Nephron (organoid): ENCODE data around the gene SH3RF3.

Source experiments
- H3K27ac Mint-ChIP-seq, 3 experiments: 2 replicates each; pipeline ENCODE4 v1.8.0; 2020; ENCODE audit warnings: mixed read lengths in 3 of 3, mild to moderate bottlenecking in 2 of 3, moderate library complexity in 1 of 3
- H3K27me3 Mint-ChIP-seq: 2 replicates; pipeline ENCODE4 v1.8.0; 2021; ENCODE audit warnings: low read depth, mild to moderate bottlenecking, moderate library complexity, mixed read lengths
- H3K36me3 Mint-ChIP-seq: 2 replicates; pipeline ENCODE4 v1.8.0; 2020; ENCODE audit warnings: low read depth, mixed read lengths
- H3K4me1 Mint-ChIP-seq: 2 replicates; pipeline ENCODE4 v1.8.0; 2020; ENCODE audit warnings: mixed read lengths
- H3K4me3 Mint-ChIP-seq, 3 experiments: 2 replicates each; pipeline ENCODE4 v1.8.0; 2020; ENCODE audit warnings: mild to moderate bottlenecking in 3 of 3, mixed read lengths in 3 of 3, moderate library complexity in 2 of 3
- H3K9me3 Mint-ChIP-seq: 2 replicates; pipeline ENCODE4 v1.8.0; 2020; ENCODE audit warnings: mixed read lengths
- TF ChIP-seq, protein P1 (sequence below), 3 experiments: fragments of 200-600 bp; sonication (generic); IDR thresholded peaks; one replicate each; pipeline ENCODE4 v1.5.0; 2021; ENCODE audit warnings: antibody characterized with exemption in 3 of 3; ENCODE audit not compliant: unreplicated experiment in 3 of 3

SH3RF3 gene

GRCh38 chr2:109187711-109188495, 58.9 kb downstream of the SH3RF3 start:
- H3K36me3 Mint-ChIP-seq = no peaks in the 10 kb centered on the region
- TF ChIP-seq, protein P1, sequence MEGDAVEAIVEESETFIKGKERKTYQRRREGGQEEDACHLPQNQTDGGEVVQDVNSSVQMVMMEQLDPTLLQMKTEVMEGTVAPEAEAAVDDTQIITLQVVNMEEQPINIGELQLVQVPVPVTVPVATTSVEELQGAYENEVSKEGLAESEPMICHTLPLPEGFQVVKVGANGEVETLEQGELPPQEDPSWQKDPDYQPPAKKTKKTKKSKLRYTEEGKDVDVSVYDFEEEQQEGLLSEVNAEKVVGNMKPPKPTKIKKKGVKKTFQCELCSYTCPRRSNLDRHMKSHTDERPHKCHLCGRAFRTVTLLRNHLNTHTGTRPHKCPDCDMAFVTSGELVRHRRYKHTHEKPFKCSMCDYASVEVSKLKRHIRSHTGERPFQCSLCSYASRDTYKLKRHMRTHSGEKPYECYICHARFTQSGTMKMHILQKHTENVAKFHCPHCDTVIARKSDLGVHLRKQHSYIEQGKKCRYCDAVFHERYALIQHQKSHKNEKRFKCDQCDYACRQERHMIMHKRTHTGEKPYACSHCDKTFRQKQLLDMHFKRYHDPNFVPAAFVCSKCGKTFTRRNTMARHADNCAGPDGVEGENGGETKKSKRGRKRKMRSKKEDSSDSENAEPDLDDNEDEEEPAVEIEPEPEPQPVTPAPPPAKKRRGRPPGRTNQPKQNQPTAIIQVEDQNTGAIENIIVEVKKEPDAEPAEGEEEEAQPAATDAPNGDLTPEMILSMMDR (IDR thresholded peaks at IDR 0.05; ENCODE audit: unreplicated experiment in 3 of 3) = no peak
- H3K4me1 Mint-ChIP-seq = peaks cover 33% of the 10 kb centered on the region
- no peak overlapping the region for H3K27ac Mint-ChIP-seq
- no peak overlapping the region for H3K4me3 Mint-ChIP-seq
- no peaks in the 10 kb centered on the region for H3K9me3 Mint-ChIP-seq
- H3K27me3 Mint-ChIP-seq = peaks cover 7% of the 10 kb centered on the region

DNA sequence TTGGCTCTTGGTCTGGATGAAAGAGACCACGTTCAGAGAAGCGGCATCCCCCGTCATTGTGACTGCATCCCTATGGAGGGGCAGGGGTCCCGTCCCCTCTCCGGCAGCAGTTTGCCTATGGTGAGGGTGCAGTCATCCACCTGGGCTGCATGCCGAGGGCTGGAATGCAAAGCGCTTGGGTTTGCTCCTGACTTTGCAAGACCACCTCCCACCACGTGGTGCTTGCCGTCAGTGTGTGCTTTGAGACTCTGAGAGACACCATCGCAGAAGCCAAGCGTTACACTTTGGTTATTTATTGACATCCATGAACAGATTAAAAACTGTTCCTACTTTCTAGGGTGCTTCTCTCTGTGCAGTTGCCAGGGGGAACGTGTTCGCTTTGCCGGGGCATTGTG, 59.5 kb downstream of the SH3RF3 start:
- peaks cover 9% of the 10 kb centered on the region for H3K27me3 Mint-ChIP-seq
- no peak overlapping the region for H3K4me3 Mint-ChIP-seq
- H3K36me3 Mint-ChIP-seq = no peaks in the 10 kb centered on the region
- TF ChIP-seq, protein P1 (IDR thresholded peaks at IDR 0.05; ENCODE audit: unreplicated experiment in 3 of 3) = peak in 1 of 3 experiments; percentile 17
- no peaks in the 10 kb centered on the region for H3K9me3 Mint-ChIP-seq
- no peak overlapping the region for H3K27ac Mint-ChIP-seq
- peaks cover 35% of the 10 kb centered on the region for H3K4me1 Mint-ChIP-seq

DNA sequence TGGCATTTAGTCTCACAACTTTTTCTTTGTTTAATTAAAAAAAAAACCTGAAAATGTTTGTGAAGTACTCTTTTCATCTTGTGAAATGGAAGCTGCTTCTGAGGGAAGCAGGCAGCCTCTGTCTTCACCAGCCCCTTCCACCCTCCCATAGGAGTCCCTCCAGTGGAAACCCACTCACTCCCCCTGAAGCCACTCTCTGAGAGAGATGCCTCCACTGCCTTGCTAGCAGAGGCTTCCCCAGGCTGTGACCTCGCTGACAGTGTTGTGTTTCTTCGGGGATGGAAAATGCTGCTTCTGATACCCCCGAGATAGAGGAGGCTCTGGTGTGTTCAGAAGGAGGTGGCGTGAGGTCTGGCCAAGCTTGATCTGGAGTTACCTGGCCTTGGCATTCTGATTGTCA, 59.9 kb downstream of the SH3RF3 start:
- peaks cover 40% of the 10 kb centered on the region for H3K4me1 Mint-ChIP-seq
- H3K4me3 Mint-ChIP-seq = no peak overlapping the region
- peaks cover 13% of the 10 kb centered on the region for H3K27me3 Mint-ChIP-seq
- H3K9me3 Mint-ChIP-seq = no peaks in the 10 kb centered on the region
- no peaks in the 10 kb centered on the region for H3K36me3 Mint-ChIP-seq
- TF ChIP-seq, protein P1 (IDR thresholded peaks at IDR 0.05; ENCODE audit: unreplicated experiment in 3 of 3) = no peak
- H3K27ac Mint-ChIP-seq = no peak overlapping the region

- Mint-ChIP-seq H3K27me3 (peaks cover 14% of the 10 kb centered on the region), H3K36me3 (no peaks in the 10 kb centered on the region), H3K9me3 (no peaks in the 10 kb centered on the region), H3K27ac (no peak overlapping the region), H3K4me1 (peaks cover 46% of the 10 kb centered on the region), H3K4me3 (no peak overlapping the region)
- TF ChIP-seq, protein P1 (IDR thresholded peaks at IDR 0.05; ENCODE audit: unreplicated experiment in 3 of 3) = no peak
Observed at GRCh38 chr2:109189751-109190150, 60.7 kb downstream of the SH3RF3 start.

- H3K36me3 Mint-ChIP-seq = no peaks in the 10 kb centered on the region
Observed at GRCh38 chr2:109193807-109194619, 65.0 kb downstream of the SH3RF3 start.

More at GRCh38 chr2:109193807-109194619, 65.0 kb downstream of the SH3RF3 start:
- Mint-ChIP-seq H3K27me3 (peaks cover 29% of the 10 kb centered on the region), H3K27ac (no peak overlapping the region), H3K4me1 (peaks cover 48% of the 10 kb centered on the region), H3K9me3 (no peaks in the 10 kb centered on the region), H3K4me3 (no peak overlapping the region)
- TF ChIP-seq, protein P1 (IDR thresholded peaks at IDR 0.05; ENCODE audit: unreplicated experiment in 3 of 3) = no peak
